Ovary (tissue), 9 donors: ENCODE data around the gene MAML2. TPM values are rescaled to one million over a fixed set of nuclear protein-coding genes. Genes with fewer than 3 reads are reported as not detected.

ENCODE experiments used
- DNase-seq, 5 donors: peaks; one replicate each; pipeline ENCODE4 v3.0.0-alpha.2; 2019 to 2020
- H3K27ac ChIP-seq, 2 donors: fragments of 200-600 bp; one replicate each; pipeline versions ENCODE4 v1.5.1 to v1.8.0; 2019 to 2022
- H3K27me3 ChIP-seq: fragments of 200-600 bp; one replicate; pipeline ENCODE4 v1.8.0; 2022
- H3K36me3 ChIP-seq: fragments of 200-600 bp; sonication (generic); one replicate; pipeline ENCODE4 v1.5.1; 2019
- H3K4me1 ChIP-seq: one replicate; pipeline ENCODE4 v1.8.1; 2013; ENCODE audit warnings: mild to moderate bottlenecking, moderate library complexity; ENCODE audit not compliant: insufficient read depth
- H3K4me3 ChIP-seq: fragments of 200-600 bp; sonication (generic); one replicate; pipeline ENCODE4 v1.5.1; 2017
- H3K9me3 ChIP-seq, 2 donors: fragments of 200-600 bp in 1 of 2; sonication (generic) in 1 of 2; one replicate each; pipeline versions ENCODE4 v1.5.1 to v1.8.1; 2013 to 2019; ENCODE audit warnings: mild to moderate bottlenecking in 1 of 2, moderate library complexity in 1 of 2
- CTCF ChIP-seq, 3 donors: fragments of 450-650 bp in 2 of 3; fragments of 200-600 bp in 1 of 3; IDR thresholded peaks; one replicate each; pipeline versions ENCODE4 v1.5.1 to v1.8.0; 2016 to 2022; ENCODE audit warnings: antibody characterized with exemption in 3 of 3, mild to moderate bottlenecking in 1 of 3
- EP300 ChIP-seq: sonication (generic); formaldehyde crosslinking; IDR thresholded peaks from one replicate; pipeline ENCODE4 v1.6.1; 2017; ENCODE audit warnings: antibody characterized with exemption
- POLR2A ChIP-seq: fragments of 450-650 bp; IDR thresholded peaks from one replicate; pipeline ENCODE4 v1.6.1; 2017; ENCODE audit warnings: antibody characterized with exemption, mild to moderate bottlenecking, moderate library complexity
- WGBS, 3 donors: extraction: QIAGEN DNeasy Blood & Tissue Kit in 1 of 3; methylation state at CpG; one replicate each; pipeline versions ENCODE4 v1.1.5 to v1.1.7; 2013 to 2017; 5-methylcytosine and 5-hydroxymethylcytosine counted together
- intact Hi-C, 4 donors: fragments of 100-400 bp; cut with DNase I; formaldehyde crosslinking; loops; one replicate each; pipeline versions ENCODE4 v1.11.0 to v1.15.1; 2022 to 2023
- polyA plus RNA-seq, 2 donors: library from polyadenylated mRNA; stranded (reverse); fragments of 200-250 nt in 1 of 2; fragments of 350-450 nt in 1 of 2; fragmentation: Illumina TruSeq in 1 of 2; extraction: RNeasy Lipid Tissue Mini Kit (QIAGEN cat#74804) in 1 of 2; gene quantifications; one replicate each; pipeline ENCODE4 v1.2.3, GENCODE V29; 2013 to 2014
- total RNA-seq, 7 donors: library from RNA; depleted of rRNA in 2 of 7; stranded (reverse); fragments of >200 nt in 2 of 7; fragmentation: NEBNext Ultra II Directional in 3 of 7; extraction: Animal tissue kit (Norgen Biotek cat#: 25700) in 3 of 7; gene quantifications; one replicate each; pipeline versions ENCODE4 v1.1.0 to v1.2.4, GENCODE V29; 2016 to 2023
- donor health status: DM: no; HTN: no; CAD: no; lungs with moderate emphysema.
- donor health status: DM: no; HTN: no; CAD: no.
- donor health status: Bipolar disorder and iron deficiency.
- donor health status: DM: yes; HTN: yes; CAD: no.
- donor health status: DM: no; HTN: no; CAD: no.
- donor health status: DM: yes; HTN: yes; CAD: no.

Gene MAML2
- total and polyA plus RNA-seq, 9 donors: 7.3 to 17.5 (median 14.6) TPM

DNA sequence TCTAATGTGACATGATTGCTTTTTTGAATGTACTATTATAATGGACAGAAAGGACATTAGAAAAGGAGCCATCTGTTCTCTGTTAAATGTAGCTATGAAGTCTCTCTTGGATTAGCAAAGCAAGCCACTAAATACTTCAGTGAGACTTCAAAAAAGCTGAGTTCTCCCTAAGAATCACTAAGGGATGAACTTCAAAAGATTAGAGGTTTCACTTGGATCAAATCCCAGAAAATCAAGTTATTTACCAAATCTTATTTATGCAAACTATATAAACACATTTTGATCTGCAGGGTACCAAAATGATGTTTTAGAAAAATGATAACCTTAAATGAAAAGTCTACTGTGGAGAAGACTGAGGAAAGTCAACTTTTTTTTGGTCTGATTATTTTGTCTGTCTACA is 337.0 kb downstream of the MAML2 start:
- Histone ChIP-seq H3K27ac (no peak overlapping the region), H3K9me3 (no peaks in the 10 kb centered on the region), H3K4me1 (peaks cover 4% of the 10 kb centered on the region), H3K27me3 (no peaks in the 10 kb centered on the region), H3K4me3 (no peak overlapping the region), H3K36me3 (no peaks in the 10 kb centered on the region)
- DNase-seq: no peak
- intact Hi-C loops: no loop called here
- no peak for TF ChIP-seq POLR2A

- 97 to 100% (median 100%) methylated on average over 1 of the region's 1 CpG for WGBS, 3 donors
These were observed 338.1 kb downstream of the MAML2 start for GRCh38 chr11:96004862-96005261.

DNA sequence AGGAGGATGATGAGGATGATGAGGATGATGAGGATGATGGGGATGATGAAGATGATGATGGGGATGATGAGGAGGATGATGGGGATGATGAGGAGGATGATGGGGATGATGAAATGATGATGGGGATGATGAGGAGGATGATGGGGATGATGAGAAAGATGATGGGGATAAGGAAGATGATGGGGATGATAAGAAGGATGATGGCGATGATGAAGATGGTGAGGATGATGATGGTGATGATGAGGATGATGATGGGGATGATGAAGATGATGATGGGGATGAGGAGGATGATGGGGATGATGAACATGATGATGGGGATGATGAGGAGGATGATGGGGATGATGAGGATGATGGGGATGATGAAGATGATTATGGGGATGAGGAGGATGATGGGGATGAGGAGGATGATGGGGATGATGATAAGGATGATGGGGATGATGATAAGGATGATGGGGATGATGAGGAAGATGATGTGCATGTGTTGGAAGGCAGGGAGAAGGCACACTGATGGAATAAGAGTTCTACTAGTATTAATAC is 340.2 kb downstream of the MAML2 start:
- Histone ChIP-seq H3K4me3 (no peak overlapping the region), H3K36me3 (no peaks in the 10 kb centered on the region), H3K27ac (no peak overlapping the region), H3K9me3 (no peaks in the 10 kb centered on the region), H3K4me1 (peaks cover 6% of the 10 kb centered on the region), H3K27me3 (no peaks in the 10 kb centered on the region)
- TF ChIP-seq POLR2A (no peak), EP300 (no peak), CTCF (IDR thresholded peaks at IDR 0.05) (no peak)
- intact Hi-C loops: loop anchor here in 1 of 4 donors (5.0 kb wide), 1 partner anchor 339 kb away; the partner anchor contains the start of gene MAML2
- 95 to 98% (median 95%) methylated on average over 1 of the region's 1 CpG for WGBS, 3 donors
- no peak for DNase-seq

More at GRCh38 chr11:96004862-96005261, 338.1 kb downstream of the MAML2 start:
- no peak for DNase-seq
- Histone ChIP-seq H3K27me3 (no peaks in the 10 kb centered on the region), H3K4me1 (peaks cover 6% of the 10 kb centered on the region), H3K9me3 (no peaks in the 10 kb centered on the region), H3K4me3 (no peak overlapping the region), H3K36me3 (no peaks in the 10 kb centered on the region), H3K27ac (no peak overlapping the region)
- intact Hi-C loops: loop anchor here in 1 of 4 donors (5.0 kb wide), 1 partner anchor 337 kb away; the partner anchor contains the start of gene MAML2
- TF ChIP-seq EP300: no peak
- no peak for TF ChIP-seq CTCF (IDR thresholded peaks at IDR 0.05)
- TF ChIP-seq POLR2A: no peak

- intact Hi-C loops: loop anchor here in 1 of 4 donors (5.0 kb wide), 1 partner anchor 340 kb away; the partner anchor contains the start of gene MAML2
- 81 to 94% (median 91%) methylated on average over 2 of the region's 2 CpGs for WGBS, 3 donors
- no peak for TF ChIP-seq EP300
- no peak for TF ChIP-seq CTCF (IDR thresholded peaks at IDR 0.05)
- TF ChIP-seq POLR2A: no peak
These were observed 340.7 kb downstream of the MAML2 start for GRCh38 chr11:96002339-96002738.

GRCh38 chr11:96001037-96001436 is 342.0 kb downstream of the MAML2 start:
- H3K9me3 ChIP-seq: no peaks in the 10 kb centered on the region
- DNase-seq: peak; percentile 86 to 96 (median 91)
- intact Hi-C loops: loop anchor here in 1 of 4 donors (5.0 kb wide), 1 partner anchor 341 kb away; the partner anchor contains the start of gene MAML2
- TF ChIP-seq EP300 (no peak), CTCF (IDR thresholded peaks at IDR 0.05) (peak in 2 of 3 donors; percentile 22 to 23), POLR2A (no peak)
- peaks cover 6% of the 10 kb centered on the region for H3K4me1 ChIP-seq
- no peak overlapping the region for H3K4me3 ChIP-seq
- H3K27me3 ChIP-seq: no peaks in the 10 kb centered on the region
- peak overlapping the region; percentile 55 to 70 for H3K27ac ChIP-seq
- WGBS, 3 donors: 5 to 11% (median 9%) methylated on average over 5 of the region's 5 CpGs
- H3K36me3 ChIP-seq: no peaks in the 10 kb centered on the region

More at GRCh38 chr11:96002339-96002738, 340.7 kb downstream of the MAML2 start:
- no peaks in the 10 kb centered on the region for H3K27me3 ChIP-seq
- peak overlapping the region in 1 of 2 donors; percentile 70 for H3K27ac ChIP-seq
- H3K9me3 ChIP-seq: no peaks in the 10 kb centered on the region
- no peak overlapping the region for H3K4me3 ChIP-seq
- H3K36me3 ChIP-seq: no peaks in the 10 kb centered on the region
- no peak for DNase-seq
- peaks cover 6% of the 10 kb centered on the region for H3K4me1 ChIP-seq
